Endothelial cell of umbilical vein (primary cell): Measurements from ENCODE around the gene ANO6. TPM values are rescaled to one million over a fixed set of nuclear protein-coding genes. Genes with fewer than 3 reads are reported as not detected.

Source experiments
- BruUV-seq: library from RNA; stranded (reverse); fragments of 400-500 nt; replicated peaks from 2 replicates; lab custom pipeline; 2021; lab: Mats Ljungman, UMichigan
- CTCF ChIA-PET: fragments of 300-600, 350-600 bp; sonication (Branson Sonifier 250); formaldehyde crosslinking; loops from one replicate; lab custom pipeline; 2021; ENCODE audit warnings: antibody characterized with exemption, inconsistent platforms; lab: Charles Lee
- POLR2A ChIA-PET: fragments of 300-600, 350-600 bp; sonication (Branson Sonifier 250); formaldehyde crosslinking; loops from one replicate; lab custom pipeline; 2021; ENCODE audit warnings: antibody characterized with exemption, inconsistent platforms; lab: Charles Lee
- DNase-seq: peaks from one replicate; pipeline ENCODE4 v3.0.0-alpha.2; 2011; ENCODE audit warnings: low read depth, low spot score
- FAIRE-seq: peaks from 2 replicates; lab custom pipeline; 2011; peaks lifted over from hg19 to GRCh38; lab: Jason Lieb, UNC
- H2AFZ ChIP-seq: 2 replicates; pipeline ENCODE4 v1.6.0; 2012; ENCODE audit warnings: low read depth, low read length, control low read depth, inconsistent platforms
- H3K27ac ChIP-seq: 2 replicates; pipeline ENCODE4 v1.5.1; 2011; ENCODE audit warnings: low read depth, mild to moderate bottlenecking, control low read depth, low read length, moderate library complexity; ENCODE audit not compliant: insufficient read depth
- H3K27me3 ChIP-seq, 2 experiments: 2 replicates each; pipeline versions ENCODE4 v1.6.0 to v1.6.1; 2011; ENCODE audit warnings: low read length in 2 of 2, mixed read lengths in 1 of 2; ENCODE audit not compliant: control insufficient read depth in 2 of 2, insufficient read depth in 2 of 2
- H3K36me3 ChIP-seq, 2 experiments: 2 replicates in 1 of 2; 3 replicates in 1 of 2; pipeline ENCODE4 v1.5.1; 2011; ENCODE audit warnings: low read length in 2 of 2, mild to moderate bottlenecking in 1 of 2, moderate library complexity in 1 of 2; ENCODE audit not compliant: control insufficient read depth in 2 of 2, insufficient read depth in 2 of 2; ENCODE audit errors: extremely low read depth in 1 of 2
- H3K4me1 ChIP-seq: 3 replicates; pipeline ENCODE4 v1.5.1; 2011; ENCODE audit warnings: mild to moderate bottlenecking, low read length; ENCODE audit not compliant: control insufficient read depth, insufficient read depth; ENCODE audit errors: extremely low read depth
- H3K4me2 ChIP-seq: 2 replicates; pipeline ENCODE4 v1.6.1; 2011; ENCODE audit warnings: low read length, control low read depth, mixed read lengths; ENCODE audit not compliant: insufficient read depth
- H3K4me3 ChIP-seq, 3 experiments: fragments of 200-600 bp in 1 of 3; sonication (generic), shearing (Covaris generic) in 1 of 3; replicated peaks in 1 of 3; 2 replicates each; pipeline ENCODE4 v1.5.1; 2011 to 2016; ENCODE audit warnings: control low read depth in 3 of 3, low read length in 3 of 3, mild to moderate bottlenecking in 2 of 3, inconsistent platforms in 1 of 3, low read depth in 1 of 3, moderate library complexity in 1 of 3; ENCODE audit not compliant: insufficient read depth in 1 of 3
- H3K79me2 ChIP-seq: 2 replicates; pipeline ENCODE4 v1.6.0; 2012; ENCODE audit warnings: low read length, inconsistent platforms; ENCODE audit not compliant: control insufficient read depth, insufficient read depth
- H3K9ac ChIP-seq: replicated peaks from 2 replicates; pipeline ENCODE3; 2011; ENCODE audit warnings: low read length, control low read depth; ENCODE audit not compliant: insufficient read depth; ENCODE audit errors: extremely low read depth
- H3K9me1 ChIP-seq: replicated peaks from 3 replicates; pipeline ENCODE4 v1.6.0; 2011; ENCODE audit warnings: mild to moderate bottlenecking, low read length; ENCODE audit not compliant: control insufficient read depth, insufficient read depth; ENCODE audit errors: extremely low read depth
- H3K9me3 ChIP-seq: replicated peaks from 2 replicates; pipeline ENCODE4 v1.5.1; 2012; ENCODE audit warnings: low read length, inconsistent platforms; ENCODE audit not compliant: control insufficient read depth, insufficient read depth
- H4K20me1 ChIP-seq: replicated peaks from 2 replicates; pipeline ENCODE3; 2011; ENCODE audit warnings: mild to moderate bottlenecking, low read length; ENCODE audit not compliant: control insufficient read depth, insufficient read depth; ENCODE audit errors: extremely low read depth
- EZH2 ChIP-seq: IDR thresholded peaks from 2 replicates; pipeline ENCODE4 v1.6.1; 2012; ENCODE audit warnings: borderline replicate concordance, low read depth, mild to moderate bottlenecking, moderate library complexity, low read length, inconsistent platforms; ENCODE audit not compliant: severe bottlenecking
- FOS ChIP-seq: IDR thresholded peaks from 2 replicates; pipeline ENCODE4 v1.6.1; 2011; ENCODE audit warnings: mild to moderate bottlenecking, low read length, moderate library complexity, borderline replicate concordance; ENCODE audit not compliant: insufficient read depth
- GATA2 ChIP-seq: IDR thresholded peaks from 2 replicates; pipeline ENCODE4 v1.7.0; 2011; ENCODE audit warnings: low read depth, mild to moderate bottlenecking, moderate library complexity, mixed read lengths, low read length; ENCODE audit not compliant: insufficient read length, insufficient read depth
- JUN ChIP-seq: IDR thresholded peaks from 2 replicates; pipeline ENCODE4 v1.6.1; 2011; ENCODE audit warnings: borderline replicate concordance, low read depth; ENCODE audit not compliant: insufficient read length, insufficient read depth
- MAX ChIP-seq: IDR thresholded peaks from 2 replicates; pipeline ENCODE4 v1.6.1; 2011; ENCODE audit not compliant: insufficient read depth, insufficient read length
- MYC ChIP-seq: IDR thresholded peaks from one replicate; pipeline ENCODE4 v1.6.1; 2011; ENCODE audit warnings: mild to moderate bottlenecking, low read depth, low read length
- POLR2A ChIP-seq: IDR thresholded peaks from 2 replicates; pipeline ENCODE4 v1.6.1; 2012; ENCODE audit warnings: low read depth, mild to moderate bottlenecking, control low read depth, low read length
- POLR2AphosphoS5 ChIP-seq: IDR thresholded peaks from 2 replicates; pipeline ENCODE4 v1.6.1; 2012; ENCODE audit warnings: low read depth, mild to moderate bottlenecking, control low read depth, low read length, moderate library complexity; ENCODE audit not compliant: insufficient read depth
- dilution Hi-C: fragments of 300-500 bp; cut with MboI; formaldehyde crosslinking; loops from one replicate; pipeline ENCODE4 v1.15.0; 2019; ENCODE audit warnings: low sequenced_read_pairs; ENCODE audit not compliant: extremely low pct_ligation_motif_present
- intact Hi-C: fragments of 100-400 bp; cut with micrococcal nuclease; formaldehyde crosslinking; loops from one replicate; pipeline ENCODE4 v1.10.0; 2022
- polyA plus RNA-seq, 4 experiments: library from polyadenylated mRNA; depleted of rRNA in 3 of 4; stranded (reverse) in 3 of 4; unstranded in 1 of 4; fragments of >200 nt; gene quantifications; 2 replicates each; pipeline versions ENCODE4 v1.2.1 to v1.2.3, GENCODE V29; 2011 to 2012; ENCODE audit warnings: missing spikeins in 1 of 4
- total RNA-seq: library from RNA; stranded (reverse); gene quantifications from 2 replicates; pipeline ENCODE4 v1.2.3, GENCODE V29; 2021
- TF ChIP-seq, protein P1 (sequence below), 2 donors: IDR thresholded peaks; 1 replicate in 1 of 2; 2 replicates in 1 of 2; pipeline ENCODE4 v1.5.1; 2011; ENCODE audit warnings: low read length in 2 of 2, mild to moderate bottlenecking in 2 of 2, moderate library complexity in 2 of 2, control low read depth in 1 of 2, inconsistent platforms in 1 of 2, low read depth in 1 of 2; ENCODE audit not compliant: insufficient read depth in 1 of 2; ENCODE audit errors: extremely low read depth in 1 of 2

Gene ANO6
- total and polyA plus RNA-seq, 2 donors (not counting 3 experiments of a cell fraction or from before 2014, with no cell fraction given) = 21.3 to 67.6 TPM

GRCh38 chr12:45435945-45436710 is 220.2 kb downstream of the ANO6 start:
- Histone ChIP-seq H3K9me1 (no peaks in the 10 kb centered on the region), H3K27me3 (no peaks in the 10 kb centered on the region), H3K9me3 (no peaks in the 10 kb centered on the region), H3K4me2 (peak overlapping the region; percentile 32), H2AFZ (no peak overlapping the region), H3K4me1 (peaks cover 14% of the 10 kb centered on the region), H4K20me1 (no peaks in the 10 kb centered on the region), H3K36me3 (peaks cover 0 to 3% of the 10 kb centered on the region in 2 experiments), H3K27ac (peak overlapping the region; percentile 34), H3K79me2 (no peaks in the 10 kb centered on the region), H3K9ac (no peak overlapping the region), H3K4me3 (no peak overlapping the region)
- CTCF ChIA-PET = interaction anchor here (0.9 to 2.4 kb wide), 3 partner anchors 10 to 27 kb away, joined by 3 to 8 read pairs (median 4); no protein-coding TSS in a partner anchor
- DNase-seq (peak; percentile 43), FAIRE-seq (peak; percentile 78)
- dilution Hi-C loops (no loop called here), intact Hi-C loops (no loop called here)
- no peak for TF ChIP-seq FOS
- peak; percentile 90 for TF ChIP-seq GATA2
- POLR2A ChIA-PET = no interaction called here
- BruUV-seq = no TSS peak

DNA sequence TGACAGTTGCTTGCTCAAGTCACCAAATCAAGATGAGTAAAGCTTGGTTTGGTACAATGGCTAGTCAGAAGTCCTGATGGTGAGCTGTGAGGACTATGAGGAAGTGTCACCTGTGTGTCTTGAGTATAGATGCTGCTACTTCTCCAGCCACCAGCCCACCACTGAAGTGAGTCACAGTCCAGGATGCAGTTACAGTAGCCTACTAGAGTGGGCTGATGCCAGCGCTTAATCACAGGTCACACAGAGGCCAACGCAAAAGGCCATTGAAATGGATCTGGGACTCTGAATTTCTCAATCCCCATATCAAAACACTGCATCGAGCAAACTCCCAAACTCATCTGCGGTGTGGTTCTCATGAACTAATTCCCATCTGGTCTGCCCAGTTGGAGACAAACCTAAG is 223.1 kb downstream of the ANO6 start:
- Histone ChIP-seq H3K4me2 (no peak overlapping the region), H2AFZ (no peak overlapping the region), H4K20me1 (no peaks in the 10 kb centered on the region), H3K9ac (no peak overlapping the region), H3K27ac (no peak overlapping the region), H3K36me3 (no peaks in the 10 kb centered on the region), H3K9me1 (no peaks in the 10 kb centered on the region), H3K9me3 (no peaks in the 10 kb centered on the region), H3K79me2 (no peaks in the 10 kb centered on the region), H3K27me3 (no peaks in the 10 kb centered on the region), H3K4me1 (peaks cover 14% of the 10 kb centered on the region), H3K4me3 (no peak overlapping the region)
- DNase-seq = no peak
- POLR2A ChIA-PET = no interaction called here
- dilution Hi-C loops = no loop called here
- TF ChIP-seq FOS (no peak), MAX (no peak), EZH2 (no peak), POLR2AphosphoS5 (no peak), JUN (no peak), GATA2 (no peak), POLR2A (no peak), MYC (no peak)
- TF ChIP-seq, protein P1, sequence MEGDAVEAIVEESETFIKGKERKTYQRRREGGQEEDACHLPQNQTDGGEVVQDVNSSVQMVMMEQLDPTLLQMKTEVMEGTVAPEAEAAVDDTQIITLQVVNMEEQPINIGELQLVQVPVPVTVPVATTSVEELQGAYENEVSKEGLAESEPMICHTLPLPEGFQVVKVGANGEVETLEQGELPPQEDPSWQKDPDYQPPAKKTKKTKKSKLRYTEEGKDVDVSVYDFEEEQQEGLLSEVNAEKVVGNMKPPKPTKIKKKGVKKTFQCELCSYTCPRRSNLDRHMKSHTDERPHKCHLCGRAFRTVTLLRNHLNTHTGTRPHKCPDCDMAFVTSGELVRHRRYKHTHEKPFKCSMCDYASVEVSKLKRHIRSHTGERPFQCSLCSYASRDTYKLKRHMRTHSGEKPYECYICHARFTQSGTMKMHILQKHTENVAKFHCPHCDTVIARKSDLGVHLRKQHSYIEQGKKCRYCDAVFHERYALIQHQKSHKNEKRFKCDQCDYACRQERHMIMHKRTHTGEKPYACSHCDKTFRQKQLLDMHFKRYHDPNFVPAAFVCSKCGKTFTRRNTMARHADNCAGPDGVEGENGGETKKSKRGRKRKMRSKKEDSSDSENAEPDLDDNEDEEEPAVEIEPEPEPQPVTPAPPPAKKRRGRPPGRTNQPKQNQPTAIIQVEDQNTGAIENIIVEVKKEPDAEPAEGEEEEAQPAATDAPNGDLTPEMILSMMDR (IDR thresholded peaks at IDR 0.05; ENCODE audit: extremely low read depth in 1 of 2, insufficient read depth in 1 of 2, low read depth in 1 of 2, low read length in 2 of 2) = no peak
- CTCF ChIA-PET = no interaction called here
- no peak for FAIRE-seq
- intact Hi-C loops = no loop called here
- BruUV-seq = no TSS peak
